GM23248 (cell line): ENCODE measurements around the gene PHF21A. TPM values are rescaled to one million over a fixed set of nuclear protein-coding genes. Genes with fewer than 3 reads are reported as not detected.
"Not testable (repeated sequence)": the region's sequence is repeated elsewhere in the genome, so short reads cannot be mapped to it uniquely, and the experiment has no call there.

Source experiments
- DNase-seq: peaks from one replicate; pipeline ENCODE4 v3.0.0-alpha.2; 2015
- H2AFZ ChIP-seq: fragments of 200-600 bp; sonication (generic); 2 replicates; pipeline ENCODE4 v1.6.1; 2016; ENCODE audit warnings: antibody characterized with exemption
- H3F3A ChIP-seq: fragments of 200-600 bp; sonication (generic); 2 replicates; pipeline ENCODE4 v1.6.1; 2016; ENCODE audit warnings: mild to moderate bottlenecking, antibody characterized with exemption, mixed run types; ENCODE audit not compliant: insufficient read depth
- H3K27ac ChIP-seq: fragments of 200-600 bp; sonication (generic); 2 replicates; pipeline ENCODE4 v1.5.1; 2016; ENCODE audit warnings: mild to moderate bottlenecking
- H3K27me3 ChIP-seq: fragments of 200-600 bp; sonication (generic); replicated peaks from 2 replicates; pipeline ENCODE4 v1.6.1; 2016; ENCODE audit warnings: mild to moderate bottlenecking; ENCODE audit not compliant: insufficient read depth
- H3K36me3 ChIP-seq: fragments of 200-600 bp; sonication (generic); 2 replicates; pipeline ENCODE4 v1.6.1; 2016; ENCODE audit warnings: low read depth, mild to moderate bottlenecking
- H3K4me1 ChIP-seq: fragments of 200-600 bp; sonication (generic); 2 replicates; pipeline ENCODE4 v1.6.1; 2016; ENCODE audit warnings: mild to moderate bottlenecking; ENCODE audit not compliant: insufficient read depth
- H3K4me2 ChIP-seq: fragments of 200-600 bp; sonication (generic); one replicate; pipeline ENCODE4 v1.6.1; 2016; ENCODE audit warnings: mild to moderate bottlenecking; ENCODE audit not compliant: unreplicated experiment
- H3K4me3 ChIP-seq: fragments of 200-600 bp; sonication (generic); 2 replicates; pipeline ENCODE4 v1.5.1; 2016; ENCODE audit warnings: mild to moderate bottlenecking
- H3K79me2 ChIP-seq: fragments of 200-600 bp; sonication (generic); 2 replicates; pipeline ENCODE4 v1.6.1; 2016; ENCODE audit warnings: mild to moderate bottlenecking; ENCODE audit not compliant: insufficient read depth
- H3K9ac ChIP-seq: fragments of 200-600 bp; sonication (generic); 2 replicates; pipeline ENCODE4 v1.6.1; 2016; ENCODE audit warnings: mild to moderate bottlenecking
- H3K9me2 ChIP-seq: fragments of 200-600 bp; sonication (generic); 2 replicates; pipeline ENCODE4 v1.6.1; 2016; ENCODE audit warnings: mixed run types, mild to moderate bottlenecking, moderate library complexity; ENCODE audit not compliant: insufficient read depth
- H3K9me3 ChIP-seq: fragments of 200-600 bp; sonication (generic); one replicate; pipeline ENCODE4 v1.6.1; 2017; ENCODE audit warnings: low read depth
- H4K20me1 ChIP-seq: fragments of 200-600 bp; sonication (generic); 2 replicates; pipeline ENCODE4 v1.6.0; 2016; ENCODE audit not compliant: insufficient read depth
- EZH2 ChIP-seq: fragments of 200-600 bp; sonication (generic); IDR thresholded peaks from 2 replicates; pipeline ENCODE4 v1.6.1; 2018; ENCODE audit warnings: antibody characterized with exemption, mild to moderate bottlenecking; ENCODE audit not compliant: insufficient read depth, poor library complexity, severe bottlenecking
- EZH2phosphoT487 ChIP-seq: fragments of 200-600 bp; sonication (generic); IDR thresholded peaks from 2 replicates; pipeline ENCODE4 v1.6.1; 2018; ENCODE audit warnings: antibody characterized with exemption, moderate library complexity, mild to moderate bottlenecking, low read depth; ENCODE audit not compliant: insufficient read depth
- WGBS, 2 experiments: methylation state at CpG; one replicate each; pipeline ENCODE4 v1.1.6; 2015 to 2017; ENCODE audit warnings: low lambda C conversion rate in 2 of 2, low coverage in 1 of 2; ENCODE audit errors: missing lambda C conversion rate in 2 of 2; 5-methylcytosine and 5-hydroxymethylcytosine counted together
- in situ Hi-C: fragments of 300-500 bp; cut with MboI; formaldehyde crosslinking; loops from 2 replicates; pipeline ENCODE4 v1.15.0; 2020
- polyA plus RNA-seq: library from polyadenylated mRNA; unstranded; fragments of >200 nt; fragmentation: Nextera tagmentation; extraction: Ambion mirVana; gene quantifications from 2 replicates; pipeline ENCODE4 v1.2.1, GENCODE V29; 2016
- total RNA-seq: library from RNA; depleted of rRNA; stranded (reverse); fragments of >200 nt; shearing (Covaris generic); gene quantifications from 2 replicates; pipeline ENCODE4 v1.2.3, GENCODE V29; 2014

The PHF21A gene
- total and polyA plus RNA-seq, 2 experiments from 2014 or later = 11.2 to 17.0 TPM

DNA sequence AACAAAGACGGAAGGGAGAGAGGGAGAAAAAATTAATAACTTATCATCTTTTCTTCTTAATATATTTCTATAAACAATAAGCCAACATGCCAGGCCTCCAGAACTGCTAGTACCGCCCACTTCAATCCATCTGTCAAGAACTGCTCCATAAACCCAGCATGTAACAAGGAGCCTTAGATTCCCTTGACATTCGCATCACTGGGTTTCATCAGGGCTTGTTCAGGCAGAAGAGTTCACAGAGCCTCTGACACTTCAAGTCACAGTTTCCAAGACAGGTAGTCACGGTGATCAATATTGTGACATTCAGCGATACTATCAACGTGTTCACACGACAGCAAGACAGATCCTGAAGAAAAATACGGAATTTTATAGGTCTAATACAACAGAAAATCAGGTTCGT lies 137.1 kb downstream of the PHF21A start:
- no peaks in the 10 kb centered on the region for H4K20me1 ChIP-seq
- no peak overlapping the region for H2AFZ ChIP-seq
- TF ChIP-seq EZH2phosphoT487 = no peak
- no peak for TF ChIP-seq EZH2
- no peak overlapping the region for H3K27ac ChIP-seq
- 81% methylated on average over 9 of the region's 9 CpGs for WGBS, 2 experiments
- no peak for DNase-seq
- in situ Hi-C loops = no loop called here
- H3K9ac ChIP-seq = no peak overlapping the region
- H3K4me3 ChIP-seq = no peak overlapping the region
- H3F3A ChIP-seq = peaks cover 7% of the 10 kb centered on the region; the same call in 1 of the 2 replicates
- H3K36me3 ChIP-seq = peaks cover 6% of the 10 kb centered on the region; the same call in 1 of the 2 replicates
- no peaks in the 10 kb centered on the region for H3K9me2 ChIP-seq
- H3K4me2 ChIP-seq = no peak overlapping the region
- no peaks in the 10 kb centered on the region for H3K27me3 ChIP-seq
- peaks cover 72% of the 10 kb centered on the region for H3K79me2 ChIP-seq
- H3K9me3 ChIP-seq = no peaks in the 10 kb centered on the region
- peaks cover 18% of the 10 kb centered on the region for H3K4me1 ChIP-seq

GRCh38 chr11:45983471-45983845 lies 137.8 kb downstream of the PHF21A start:
- Histone ChIP-seq H3K4me2 (no peak overlapping the region), H3K4me1 (peaks cover 18% of the 10 kb centered on the region), H2AFZ (no peak overlapping the region), H3K36me3 (peaks cover 11% of the 10 kb centered on the region), H3K27ac (peak overlapping the region; percentile 17; the same call in 1 of the 2 replicates), H4K20me1 (no peaks in the 10 kb centered on the region), H3F3A (peaks cover 7% of the 10 kb centered on the region; the same call in 1 of the 2 replicates), H3K9me2 (no peaks in the 10 kb centered on the region), H3K4me3 (no peak overlapping the region), H3K9me3 (no peaks in the 10 kb centered on the region), H3K27me3 (no peaks in the 10 kb centered on the region), H3K79me2 (peaks cover 70% of the 10 kb centered on the region), H3K9ac (no peak overlapping the region)
- in situ Hi-C loops = no loop called here
- DNase-seq = no peak
- TF ChIP-seq EZH2phosphoT487 = no peak
- TF ChIP-seq EZH2 = no peak
- WGBS, 2 experiments = 81 to 84% methylated on average over 4 of the region's 4 CpGs

- no peak overlapping the region for H3K9ac ChIP-seq
- WGBS, 2 experiments = 34 to 35% methylated on average over 8 of the region's 8 CpGs
- TF ChIP-seq EZH2phosphoT487 = no peak
- no peak for TF ChIP-seq EZH2
Measured at GRCh38 chr11:45982656-45983470, 138.4 kb downstream of the PHF21A start.

DNA sequence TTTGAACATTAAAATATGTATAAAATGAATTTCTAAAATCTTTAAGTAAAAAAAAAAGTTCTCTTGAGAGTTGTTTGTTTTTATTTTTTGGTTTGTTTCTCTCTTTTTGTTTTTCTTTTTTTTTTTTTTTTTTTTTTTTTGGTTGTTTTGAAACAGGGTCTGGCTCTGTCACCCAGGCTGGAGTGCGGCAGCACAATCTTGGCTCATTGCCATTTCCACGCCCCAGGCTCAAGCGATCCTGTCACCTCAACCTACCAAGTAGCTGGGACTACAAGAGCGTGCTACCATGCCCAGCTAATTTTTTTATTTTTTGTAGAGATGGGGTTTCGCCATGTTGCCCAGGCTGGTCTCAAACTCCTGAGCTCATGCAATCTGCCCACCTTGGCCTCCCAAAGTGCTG lies 139.4 kb downstream of the PHF21A start:
- in situ Hi-C loops, H4K20me1 ChIP-seq, H3K9me2 ChIP-seq, H3K4me2 ChIP-seq, H3F3A ChIP-seq, H2AFZ ChIP-seq, DNase-seq, H3K27me3 ChIP-seq, H3K27ac ChIP-seq, H3K9me3 ChIP-seq, H3K9ac ChIP-seq, H3K4me3 ChIP-seq: not testable (repeated sequence)
- H3K4me1 ChIP-seq = peaks cover 18% of the 10 kb centered on the region
- peaks cover 56% of the 10 kb centered on the region for H3K79me2 ChIP-seq
- H3K36me3 ChIP-seq = peaks cover 23% of the 10 kb centered on the region
- WGBS, 2 experiments = 45 to 46% methylated on average over 5 of the region's 5 CpGs

More at GRCh38 chr11:45982656-45983470, 138.4 kb downstream of the PHF21A start:
- H3K9me2 ChIP-seq = no peaks in the 10 kb centered on the region
- in situ Hi-C loops = no loop called here
- no peaks in the 10 kb centered on the region for H3K9me3 ChIP-seq
- no peaks in the 10 kb centered on the region for H4K20me1 ChIP-seq
- peaks cover 18% of the 10 kb centered on the region for H3K4me1 ChIP-seq
- 0 out of 2 replicates have a peak overlapping the region, but pooled peaks have one; percentile 5 for H3K4me3 ChIP-seq
- DNase-seq = peak; percentile 84
- H3K27me3 ChIP-seq = no peaks in the 10 kb centered on the region
- peaks cover 16% of the 10 kb centered on the region for H3K36me3 ChIP-seq
- H3K79me2 ChIP-seq = peaks cover 64% of the 10 kb centered on the region
- no peak overlapping the region for H2AFZ ChIP-seq
- H3F3A ChIP-seq = peaks cover 7% of the 10 kb centered on the region; the same call in 1 of the 2 replicates
- peak overlapping the region; percentile 62 for H3K4me2 ChIP-seq
- H3K27ac ChIP-seq = peak overlapping the region; percentile 17
